NCI-H82 treated with DMSO at 0.1 percent for 48 hours (cell line): ENCODE measurements around the gene FAM200C.
A peak's percentile ranks its signal among the peaks of the same experiment; 100 is the strongest.

Experiments
- DNase-seq: peaks from one replicate; lab custom pipeline; 2025; ENCODE audit not compliant: unreplicated experiment; lab: John Stamatoyannopoulos, UW

The FAM200C gene

DNA sequence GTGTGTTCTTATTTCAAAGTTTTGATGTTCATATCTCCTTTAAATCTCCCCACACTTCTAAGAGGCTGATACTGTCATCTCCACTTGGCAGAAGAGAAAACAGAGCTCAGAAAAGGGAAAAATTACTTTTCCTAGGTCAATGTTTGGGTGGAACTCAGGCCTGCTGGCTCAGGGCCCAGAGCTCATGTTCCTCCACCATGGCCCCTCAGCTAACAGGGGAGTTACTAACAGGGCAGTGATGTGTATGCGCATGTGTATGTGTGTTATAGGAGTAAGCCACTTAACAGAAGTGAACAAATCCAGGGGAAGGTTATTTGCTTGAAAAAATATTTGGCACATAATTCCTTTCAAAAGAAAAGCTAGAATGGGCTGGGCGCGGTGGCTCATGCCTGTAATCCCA lies 32.0 kb downstream of the FAM200C start:
- DNase-seq = no peak

DNA sequence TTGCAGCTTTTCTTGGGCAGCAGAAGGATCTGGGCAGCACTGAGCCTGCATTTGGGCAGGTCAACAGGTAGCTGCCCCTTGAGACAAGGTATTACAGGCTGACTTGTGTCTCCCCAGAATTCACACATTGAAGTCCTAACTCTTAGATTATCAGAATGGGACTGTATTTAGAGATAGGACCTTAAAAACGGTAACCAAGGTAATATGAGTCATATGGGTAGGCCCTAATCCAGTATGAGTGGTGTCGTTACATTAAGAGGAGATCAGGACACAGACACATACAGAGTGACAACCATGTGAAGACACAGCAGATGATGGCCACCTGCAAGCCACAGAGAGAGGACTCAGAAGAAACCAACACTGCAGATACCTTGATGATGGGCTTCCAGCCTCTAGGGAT lies 32.6 kb downstream of the FAM200C start:
- no peak for DNase-seq

DNA sequence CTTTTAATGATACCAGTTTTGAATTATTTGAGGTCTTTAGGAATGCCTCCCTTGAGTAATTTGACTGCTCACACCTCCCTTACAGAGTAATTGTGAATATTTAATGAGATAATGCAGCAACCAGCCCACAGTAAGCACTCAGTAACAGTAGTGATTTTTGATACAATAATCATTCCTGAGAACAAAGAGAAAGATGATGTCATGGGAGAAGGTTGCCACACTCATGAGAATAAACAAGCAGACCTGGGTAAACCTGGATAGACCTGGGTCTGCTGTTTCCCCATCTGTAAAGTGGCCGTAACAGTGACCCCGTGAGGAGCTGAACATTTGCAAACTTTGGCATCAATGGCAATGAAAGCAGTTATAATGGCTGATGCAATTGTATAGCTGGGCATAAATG lies 33.6 kb downstream of the FAM200C start:
- no peak for DNase-seq

- DNase-seq = no peak
Measured at GRCh38 chr5:160363660-160364395, 36.0 kb downstream of the FAM200C start.

GRCh38 chr5:160363211-160363610 lies 36.6 kb downstream of the FAM200C start:
- DNase-seq = no peak

DNA sequence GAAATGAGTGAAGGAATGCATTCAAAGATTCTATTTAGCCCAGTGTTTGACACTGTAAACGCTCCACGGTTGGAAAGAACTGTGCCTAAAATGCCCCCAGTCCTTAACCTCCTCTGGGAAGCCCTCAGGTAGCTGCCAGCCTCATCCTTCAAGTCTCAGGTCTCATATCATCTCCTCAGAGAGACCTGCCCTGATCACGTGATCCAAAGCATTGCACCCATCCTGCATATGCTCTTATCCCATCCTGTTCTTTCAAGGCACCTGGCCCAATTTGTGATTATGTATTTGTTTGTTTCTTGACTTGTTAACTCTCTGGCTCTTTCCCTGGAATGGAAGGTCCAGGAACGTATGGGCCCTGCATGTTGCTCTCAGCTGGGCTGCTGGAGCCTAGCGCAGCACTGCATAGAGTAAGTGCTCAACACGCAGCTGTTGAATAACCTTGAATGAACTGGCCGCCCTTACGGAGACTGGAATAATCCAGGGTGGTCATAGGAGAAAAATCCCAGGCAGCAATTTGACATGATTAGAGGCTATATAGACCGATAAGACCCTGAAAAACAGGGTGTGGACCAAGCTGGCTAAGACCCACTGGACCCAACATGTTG lies 38.1 kb downstream of the FAM200C start:
- DNase-seq = no peak

- DNase-seq = no peak
Measured at GRCh38 chr5:160360310-160360709, 39.5 kb downstream of the FAM200C start.

DNA sequence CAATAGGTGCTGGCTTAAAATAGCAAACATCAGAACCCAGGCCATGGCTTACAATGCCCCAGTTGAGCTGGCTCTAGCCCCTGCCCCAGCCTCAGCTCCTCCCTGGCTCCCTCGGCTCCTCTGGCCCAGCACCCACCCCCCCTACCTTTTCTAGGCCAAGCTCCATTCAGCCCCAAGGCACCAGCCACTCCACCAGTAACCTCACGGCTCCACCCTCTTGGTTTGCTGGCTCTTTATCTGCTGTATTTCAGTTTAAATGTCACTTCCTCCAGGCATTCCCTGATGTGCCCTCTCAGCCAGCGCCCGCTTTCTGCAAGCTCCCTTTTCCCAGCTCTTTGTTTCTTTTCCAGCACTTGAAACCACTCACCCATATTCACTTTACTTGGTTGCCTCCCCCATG lies 40.0 kb downstream of the FAM200C start:
- DNase-seq = no peak

DNA sequence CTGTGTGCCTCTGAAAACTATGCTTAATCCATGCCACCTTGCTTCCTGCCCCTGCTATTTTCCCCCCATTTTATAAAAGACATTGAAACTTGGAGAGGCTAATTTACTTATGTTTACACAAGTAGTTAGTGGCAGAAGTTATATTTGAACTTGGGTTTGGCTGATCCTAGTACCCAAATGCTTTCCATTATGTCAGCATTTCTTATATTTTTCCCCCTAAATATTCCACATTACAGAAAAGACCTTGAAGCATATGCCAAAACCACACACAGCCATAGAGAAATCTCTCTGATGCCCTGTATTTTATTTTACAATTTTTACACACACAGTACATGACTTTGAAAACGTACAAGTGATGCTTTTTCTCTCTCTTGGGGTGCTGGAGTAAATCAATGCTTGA lies 40.6 kb downstream of the FAM200C start:
- no peak for DNase-seq

DNA sequence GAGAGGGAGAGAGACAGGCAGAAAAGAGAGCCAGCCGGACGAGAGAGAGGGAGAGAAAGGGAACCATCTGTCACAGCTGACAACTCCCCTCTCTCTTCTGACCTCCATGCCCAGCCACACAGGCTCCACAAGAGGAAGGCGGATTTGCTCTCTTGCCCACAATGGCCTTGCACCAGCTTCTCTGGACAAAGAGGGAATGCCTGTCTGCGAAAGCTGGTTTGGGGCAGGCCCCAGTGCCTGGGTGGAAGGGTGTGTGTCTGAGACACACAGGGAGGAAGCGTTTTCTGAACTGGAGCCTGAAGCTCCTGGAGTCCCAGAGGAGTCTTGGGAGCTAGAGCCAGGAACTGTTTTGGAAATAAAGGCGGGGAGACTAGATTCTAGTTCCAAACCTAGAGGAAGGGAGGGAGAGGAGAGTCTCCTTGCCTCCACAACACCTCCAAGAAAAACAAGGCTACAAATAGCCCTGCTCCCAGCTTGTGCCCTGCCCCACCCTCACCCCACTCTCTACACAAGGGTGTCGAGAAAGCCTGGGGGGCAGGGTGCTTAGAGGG lies 41.9 kb downstream of the FAM200C start:
- DNase-seq = no peak

DNA sequence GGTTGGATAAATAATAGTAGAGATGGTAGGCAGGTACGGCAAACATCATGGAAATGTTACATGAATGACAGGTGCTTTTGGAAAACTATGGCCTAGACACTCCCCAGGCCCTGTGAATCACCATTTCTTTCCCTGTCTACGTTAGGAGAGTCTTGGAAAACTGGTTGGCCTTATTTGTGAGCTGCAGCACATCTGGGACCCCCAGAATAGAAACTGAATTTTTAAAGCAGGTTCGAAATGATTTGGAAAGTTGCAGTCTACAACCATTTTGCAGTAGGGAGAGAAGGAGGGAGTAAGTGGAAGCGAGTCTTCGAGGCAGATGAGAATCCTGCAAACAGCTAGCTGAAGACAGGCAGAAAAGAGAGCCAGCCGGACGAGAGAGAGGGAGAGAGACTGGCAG lies 42.5 kb downstream of the FAM200C start:
- no peak for DNase-seq

GRCh38 chr5:160356550-160357347 lies 43.1 kb downstream of the FAM200C start:
- no peak for DNase-seq

DNA sequence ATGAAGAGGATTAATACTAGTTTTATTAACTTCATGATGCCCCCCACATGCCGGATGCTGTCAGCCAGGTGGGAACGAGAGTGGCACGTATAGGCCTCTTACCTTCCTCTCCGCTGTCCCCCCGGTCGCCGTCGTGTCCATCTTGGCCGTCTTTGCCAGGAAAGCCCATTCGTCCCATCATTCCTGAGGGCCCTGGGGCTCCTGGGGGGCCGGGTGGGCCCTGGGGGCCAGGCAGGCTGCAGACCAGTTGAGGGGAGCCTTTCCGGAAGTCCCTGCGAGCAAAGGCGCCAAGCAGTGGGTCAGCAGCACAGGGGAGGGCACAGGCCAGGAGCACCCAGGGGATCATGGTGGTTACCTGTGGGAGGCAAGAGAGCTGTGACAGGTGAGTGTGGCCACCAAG lies 45.2 kb downstream of the FAM200C start:
- no peak for DNase-seq

- DNase-seq = no peak
Measured at GRCh38 chr5:160353379-160353778, 46.5 kb downstream of the FAM200C start.

- DNase-seq = no peak
Measured at GRCh38 chr5:160352308-160352707, 47.5 kb downstream of the FAM200C start.

DNA sequence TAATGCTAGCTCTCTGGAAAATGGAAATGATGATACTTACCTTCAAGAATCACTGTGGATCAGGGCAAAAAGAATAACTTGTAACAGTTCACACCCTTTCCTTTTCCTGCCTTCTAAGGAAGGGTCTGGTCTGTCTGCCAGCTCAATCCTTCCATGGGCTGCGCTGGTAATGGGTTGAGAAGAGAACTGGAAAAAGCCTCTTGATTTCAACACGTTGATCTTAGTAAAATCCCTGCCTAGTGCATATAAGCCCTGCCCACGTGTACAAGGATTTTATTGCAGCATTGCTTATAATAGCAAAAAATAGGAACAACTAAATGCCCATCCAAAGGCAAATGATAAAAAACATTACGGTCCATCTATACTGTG lies 49.9 kb downstream of the FAM200C start:
- no peak for DNase-seq

DNA sequence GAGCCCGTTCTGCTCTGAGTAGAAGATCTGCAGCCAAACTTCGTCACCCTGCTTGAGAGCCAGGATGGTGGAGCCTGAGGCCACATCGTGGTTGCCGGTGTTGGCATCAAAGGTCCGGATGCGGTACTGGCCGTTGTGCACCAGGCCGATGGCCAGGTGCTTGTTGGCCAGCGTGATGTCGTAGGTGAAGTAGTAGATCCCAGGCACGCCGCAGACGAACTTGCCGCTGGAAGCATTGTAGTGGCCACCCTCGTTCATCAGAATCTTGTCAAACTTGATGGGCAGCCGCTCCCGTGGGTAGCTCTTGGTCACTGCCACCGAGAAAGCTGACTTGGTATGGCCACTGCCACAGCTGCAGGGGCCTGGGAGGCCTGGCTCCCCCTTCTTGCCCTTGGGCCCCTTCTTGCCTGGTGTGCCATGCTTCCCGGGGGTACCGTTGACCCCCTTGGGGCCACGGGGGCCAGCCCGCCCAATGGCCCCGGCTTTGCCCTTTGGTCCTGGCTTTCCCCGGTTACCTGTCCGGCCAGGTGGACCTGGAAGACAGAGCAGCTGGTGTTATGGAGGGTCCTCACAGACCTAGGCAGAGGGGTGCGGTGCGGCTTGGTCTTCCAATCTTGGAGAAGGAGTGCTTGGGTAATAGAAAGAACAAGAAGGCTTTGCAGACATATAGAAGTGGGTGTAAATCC lies 50.5 kb downstream of the FAM200C start:
- no peak for DNase-seq

GRCh38 chr5:160348080-160348479 lies 51.8 kb downstream of the FAM200C start:
- peak; percentile 4 for DNase-seq

DNA sequence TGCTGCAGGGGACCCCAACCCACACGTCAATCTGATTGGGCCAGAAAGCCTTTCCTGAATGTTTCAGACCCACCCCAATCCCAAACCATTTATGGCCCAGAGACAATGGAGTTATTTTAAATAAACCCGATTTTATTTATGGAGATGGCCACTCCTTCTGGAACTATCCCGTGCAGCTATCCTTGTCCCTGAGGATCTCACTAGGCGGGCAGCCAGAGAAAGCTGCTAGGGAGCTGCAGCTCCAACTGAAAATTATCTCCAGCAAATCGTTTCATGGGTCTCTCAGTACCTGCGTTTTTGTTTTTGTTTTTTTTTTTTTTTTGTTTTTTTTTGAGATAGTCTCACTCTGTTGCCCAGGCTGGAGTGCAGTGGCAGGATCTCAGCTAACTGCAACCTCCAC lies 52.4 kb downstream of the FAM200C start:
- no peak for DNase-seq
